Amygdala (tissue), 56 donors: ENCODE measurements around the gene SMAD3.

ENCODE experiments used
- DNase-seq, 56 donors: peaks; one replicate each; lab custom pipeline; 2025; lab: John Stamatoyannopoulos, UW

Gene SMAD3

GRCh38 chr15:67210555-67211168, 145.3 kb downstream of the SMAD3 start:
- no peak for DNase-seq

- DNase-seq, result no peak
Observed at GRCh38 chr15:67212684-67213367, 147.4 kb downstream of the SMAD3 start.

GRCh38 chr15:67215102-67215501, 149.7 kb downstream of the SMAD3 start:
- DNase-seq, result no peak

- no peak for DNase-seq
Observed at GRCh38 chr15:67216859-67217258, 151.5 kb downstream of the SMAD3 start.

- DNase-seq, result no peak
Observed at GRCh38 chr15:67218428-67218827, 153.0 kb downstream of the SMAD3 start.

GRCh38 chr15:67219288-67219687, 153.9 kb downstream of the SMAD3 start:
- no peak for DNase-seq

- no peak for DNase-seq
Observed at GRCh38 chr15:67224889-67225288, 159.5 kb downstream of the SMAD3 start.

GRCh38 chr15:67225336-67225735, 159.9 kb downstream of the SMAD3 start:
- DNase-seq, result no peak

- no peak for DNase-seq
Observed at GRCh38 chr15:67227431-67227830, 162.0 kb downstream of the SMAD3 start.

- no peak for DNase-seq
Observed at GRCh38 chr15:67227846-67228245, 162.4 kb downstream of the SMAD3 start.

GRCh38 chr15:67228286-67228685, 162.9 kb downstream of the SMAD3 start:
- no peak for DNase-seq

GRCh38 chr15:67230504-67230903, 165.1 kb downstream of the SMAD3 start:
- no peak for DNase-seq

- DNase-seq, result no peak
Observed at GRCh38 chr15:67232591-67232990, 167.2 kb downstream of the SMAD3 start.

- DNase-seq, result peak in 2 of 56 donors; percentile 1 to 2
Observed at GRCh38 chr15:67240235-67241131, 175.1 kb downstream of the SMAD3 start.

GRCh38 chr15:67241132-67241855, 175.9 kb downstream of the SMAD3 start:
- DNase-seq, result no peak

GRCh38 chr15:67242708-67243111, 177.3 kb downstream of the SMAD3 start:
- DNase-seq, result no peak
